ENCODE measurements around the gene TBC1D2.

TBC1D2 gene

DNA sequence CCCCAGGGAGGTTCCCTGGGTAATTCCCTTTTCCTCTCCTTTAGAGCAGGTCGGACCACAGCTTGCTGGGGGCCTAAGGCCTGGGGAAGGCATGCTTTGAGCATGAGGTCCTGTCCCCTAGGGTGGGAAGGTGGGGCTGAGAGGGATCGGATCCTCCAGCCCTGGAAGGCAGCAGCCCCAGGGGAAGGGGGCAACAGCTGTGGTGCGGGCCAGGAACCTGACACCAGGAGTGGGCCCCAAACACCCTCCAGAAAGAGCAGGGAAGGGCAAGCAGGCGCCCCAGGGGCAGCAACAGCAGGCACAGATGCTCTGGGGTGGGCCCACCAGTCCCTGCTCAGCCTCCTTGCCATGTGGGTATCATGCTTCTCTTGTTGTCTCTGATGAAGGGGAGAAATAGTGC, 59.8 kb downstream of the TBC1D2 start:
- Histone ChIP-seq H3K9me3 (ENCODE audit: insufficient read depth, low read depth, low read length) (no peaks in the 10 kb centered on the region), H3K36me3 (ENCODE audit: insufficient read depth, low read depth, low read length) (no peaks in the 10 kb centered on the region), H3K4me3 (ENCODE audit: low read length) (no peak overlapping the region), H3K9ac (ENCODE audit: low read depth, low read length) (no peak overlapping the region), H3K27me3 (ENCODE audit: insufficient read depth, low read length) (peaks cover 13% of the 10 kb centered on the region; the same call in 1 of the 2 replicates), H3K27ac (ENCODE audit: low read length) (no peak overlapping the region), H3K4me1 (ENCODE audit: insufficient read depth, low read length) (peaks cover 17% of the 10 kb centered on the region)

GRCh38 chr9:98193336-98193944, 62.0 kb downstream of the TBC1D2 start:
- H3K27ac ChIP-seq (ENCODE audit: low read length) = no peak overlapping the region

GRCh38 chr9:98192503-98193335, 62.7 kb downstream of the TBC1D2 start, which contains the start of gene CORO2A:
Gene CORO2A (minus strand): TSS chr9:98192637. CDS start chr9:98157660, 34,977 bp downstream.
- Histone ChIP-seq H3K36me3 (ENCODE audit: insufficient read depth, low read depth, low read length) (no peaks in the 10 kb centered on the region), H3K4me1 (ENCODE audit: insufficient read depth, low read length) (peaks cover 10% of the 10 kb centered on the region), H3K4me3 (ENCODE audit: low read length) (peak within 1 kb of the TSS; percentile 77), H3K27ac (ENCODE audit: low read length) (no peak within 1 kb of the TSS), H3K9ac (ENCODE audit: low read depth, low read length) (peak within 1 kb of the TSS; percentile 65; the same call in 1 of the 2 replicates), H3K27me3 (ENCODE audit: insufficient read depth, low read length) (peaks cover 13% of the 10 kb centered on the region; the same call in 1 of the 2 replicates), H3K9me3 (ENCODE audit: insufficient read depth, low read depth, low read length) (no peaks in the 10 kb centered on the region)

More at GRCh38 chr9:98193336-98193944, 62.0 kb downstream of the TBC1D2 start:
- Histone ChIP-seq H3K27me3 (ENCODE audit: insufficient read depth, low read length) (peaks cover 13% of the 10 kb centered on the region; the same call in 1 of the 2 replicates), H3K4me1 (ENCODE audit: insufficient read depth, low read length) (peaks cover 10% of the 10 kb centered on the region), H3K9ac (ENCODE audit: low read depth, low read length) (0 out of 2 replicates have a peak overlapping the region, but pooled peaks have one; percentile 59), H3K9me3 (ENCODE audit: insufficient read depth, low read depth, low read length) (no peaks in the 10 kb centered on the region), H3K4me3 (ENCODE audit: low read length) (peak overlapping the region; percentile 77), H3K36me3 (ENCODE audit: insufficient read depth, low read depth, low read length) (no peaks in the 10 kb centered on the region)

DNA sequence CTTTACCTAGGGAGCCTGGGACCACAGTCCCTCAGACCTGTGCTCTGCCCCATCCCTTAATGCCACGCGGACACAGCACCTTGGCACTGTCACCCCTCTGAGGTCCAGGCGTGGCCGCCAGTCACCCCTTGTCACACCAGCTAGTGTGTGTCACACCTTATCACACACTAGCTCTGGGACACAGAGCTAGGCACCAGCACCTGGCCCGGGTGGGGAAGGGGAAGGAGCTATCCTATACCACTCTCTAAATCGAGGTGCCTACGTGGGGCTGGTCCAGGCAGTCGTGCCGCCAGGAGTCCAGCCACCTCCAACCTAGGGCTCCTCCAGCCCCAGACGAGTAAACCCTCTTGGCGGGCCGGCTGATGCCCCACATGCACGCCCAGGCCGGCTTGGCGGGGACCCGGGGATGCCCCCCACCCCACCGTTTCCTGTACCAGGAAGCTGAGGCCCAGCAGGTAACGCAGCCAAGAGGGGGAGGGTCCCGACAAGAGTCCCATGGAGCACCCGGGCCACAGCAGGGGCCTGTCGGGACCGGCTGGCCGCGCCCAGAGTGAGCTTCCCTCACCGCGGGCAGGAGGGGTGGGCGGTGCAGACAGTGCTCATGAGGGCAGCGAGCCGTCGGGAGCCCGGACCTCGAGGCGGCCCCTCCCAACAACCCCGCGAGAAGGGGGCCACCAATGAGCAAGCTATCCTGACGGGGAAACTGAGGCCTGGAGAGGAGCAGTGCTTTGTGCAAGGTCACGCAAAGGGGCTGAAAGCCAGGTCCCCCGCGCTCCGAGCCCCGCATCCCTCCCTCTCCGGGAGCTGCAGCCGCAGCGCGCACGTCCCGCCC, 63.6 kb downstream of the TBC1D2 start:
- H3K27me3 ChIP-seq (ENCODE audit: insufficient read depth, low read length) = peaks cover 13% of the 10 kb centered on the region; the same call in 1 of the 2 replicates
- no peaks in the 10 kb centered on the region for H3K36me3 ChIP-seq (ENCODE audit: insufficient read depth, low read depth, low read length)
- H3K27ac ChIP-seq (ENCODE audit: low read length) = no peak overlapping the region
- H3K9me3 ChIP-seq (ENCODE audit: insufficient read depth, low read depth, low read length) = no peaks in the 10 kb centered on the region
- H3K4me1 ChIP-seq (ENCODE audit: insufficient read depth, low read length) = peaks cover 10% of the 10 kb centered on the region
- H3K9ac ChIP-seq (ENCODE audit: low read depth, low read length) = peak overlapping the region; percentile 65; the same call in 1 of the 2 replicates
- H3K4me3 ChIP-seq (ENCODE audit: low read length) = peak overlapping the region; percentile 77

DNA sequence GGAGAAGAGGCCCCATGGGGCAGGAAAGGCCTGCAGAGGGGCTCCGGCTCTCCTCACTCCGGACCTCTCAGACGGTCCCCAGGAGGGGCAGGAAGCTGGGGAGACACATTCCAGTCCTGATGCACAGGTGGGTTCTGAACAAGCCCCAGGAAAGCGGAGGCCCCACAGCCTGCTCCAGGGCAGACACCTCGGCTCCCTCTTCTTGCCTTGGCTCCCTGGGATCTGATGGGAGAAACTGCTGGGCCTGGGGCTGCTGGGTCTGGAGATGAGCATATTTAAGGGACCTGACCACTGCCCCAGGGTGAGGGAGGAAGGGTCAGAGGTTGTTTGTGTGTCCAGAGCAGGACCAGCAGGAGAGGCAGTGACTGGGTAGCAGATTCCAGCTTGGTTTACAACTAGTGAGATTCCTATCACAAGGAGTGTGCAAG, 64.3 kb downstream of the TBC1D2 start:
- Histone ChIP-seq H3K27ac (ENCODE audit: low read length) (no peak overlapping the region), H3K9me3 (ENCODE audit: insufficient read depth, low read depth, low read length) (no peaks in the 10 kb centered on the region), H3K27me3 (ENCODE audit: insufficient read depth, low read length) (peaks cover 13% of the 10 kb centered on the region; the same call in 1 of the 2 replicates), H3K4me3 (ENCODE audit: low read length) (peak overlapping the region; percentile 77), H3K9ac (ENCODE audit: low read depth, low read length) (peak overlapping the region; percentile 65; the same call in 1 of the 2 replicates), H3K4me1 (ENCODE audit: insufficient read depth, low read length) (peaks cover 10% of the 10 kb centered on the region), H3K36me3 (ENCODE audit: insufficient read depth, low read depth, low read length) (no peaks in the 10 kb centered on the region)

GRCh38 chr9:98190757-98191105, 64.7 kb downstream of the TBC1D2 start:
- Histone ChIP-seq H3K4me3 (ENCODE audit: low read length) (no peak overlapping the region), H3K27me3 (ENCODE audit: insufficient read depth, low read length) (peaks cover 13% of the 10 kb centered on the region; the same call in 1 of the 2 replicates), H3K9ac (ENCODE audit: low read depth, low read length) (no peak overlapping the region), H3K27ac (ENCODE audit: low read length) (no peak overlapping the region), H3K36me3 (ENCODE audit: insufficient read depth, low read depth, low read length) (no peaks in the 10 kb centered on the region), H3K9me3 (ENCODE audit: insufficient read depth, low read depth, low read length) (no peaks in the 10 kb centered on the region), H3K4me1 (ENCODE audit: insufficient read depth, low read length) (peaks cover 10% of the 10 kb centered on the region)

GRCh38 chr9:98189412-98189811, 66.0 kb downstream of the TBC1D2 start:
- H3K27ac ChIP-seq (ENCODE audit: low read length) = no peak overlapping the region
- H3K27me3 ChIP-seq (ENCODE audit: insufficient read depth, low read length) = peaks cover 13% of the 10 kb centered on the region; the same call in 1 of the 2 replicates
- no peaks in the 10 kb centered on the region for H3K36me3 ChIP-seq (ENCODE audit: insufficient read depth, low read depth, low read length)
- H3K9me3 ChIP-seq (ENCODE audit: insufficient read depth, low read depth, low read length) = no peaks in the 10 kb centered on the region
- H3K9ac ChIP-seq (ENCODE audit: low read depth, low read length) = no peak overlapping the region
- no peak overlapping the region for H3K4me3 ChIP-seq (ENCODE audit: low read length)
- H3K4me1 ChIP-seq (ENCODE audit: insufficient read depth, low read length) = peaks cover 10% of the 10 kb centered on the region

GRCh38 chr9:98187926-98188325, 67.5 kb downstream of the TBC1D2 start:
- Histone ChIP-seq H3K27ac (ENCODE audit: low read length) (no peak overlapping the region), H3K9me3 (ENCODE audit: insufficient read depth, low read depth, low read length) (no peaks in the 10 kb centered on the region), H3K4me1 (ENCODE audit: insufficient read depth, low read length) (peaks cover 6% of the 10 kb centered on the region; the same call in 1 of the 2 replicates), H3K36me3 (ENCODE audit: insufficient read depth, low read depth, low read length) (no peaks in the 10 kb centered on the region), H3K27me3 (ENCODE audit: insufficient read depth, low read length) (peaks cover 13% of the 10 kb centered on the region; the same call in 1 of the 2 replicates), H3K9ac (ENCODE audit: low read depth, low read length) (no peak overlapping the region), H3K4me3 (ENCODE audit: low read length) (no peak overlapping the region)

DNA sequence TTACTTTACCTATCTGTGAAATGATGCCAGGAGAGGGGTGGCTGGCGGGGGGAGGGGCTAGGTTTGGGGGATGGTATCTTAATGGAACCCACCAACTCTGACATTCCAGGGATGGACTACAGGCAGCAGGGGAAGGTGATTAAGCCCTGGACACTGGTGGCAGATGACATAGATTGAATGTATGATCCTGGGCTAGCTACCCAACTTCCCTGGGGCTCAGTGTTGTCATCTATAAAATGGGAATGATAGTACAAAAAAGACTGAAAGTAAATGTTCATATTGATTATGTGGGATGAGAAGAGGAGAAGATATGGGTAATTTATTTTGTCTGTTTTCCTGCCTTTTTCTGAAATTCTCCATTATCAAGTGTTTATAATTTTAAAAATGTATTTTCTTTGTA, 69.2 kb downstream of the TBC1D2 start:
- Histone ChIP-seq H3K36me3 (ENCODE audit: insufficient read depth, low read depth, low read length) (no peaks in the 10 kb centered on the region), H3K9ac (ENCODE audit: low read depth, low read length) (no peak overlapping the region), H3K4me3 (ENCODE audit: low read length) (no peak overlapping the region), H3K27me3 (ENCODE audit: insufficient read depth, low read length) (peaks cover 2% of the 10 kb centered on the region; the same call in 1 of the 2 replicates), H3K9me3 (ENCODE audit: insufficient read depth, low read depth, low read length) (no peaks in the 10 kb centered on the region), H3K27ac (ENCODE audit: low read length) (no peak overlapping the region), H3K4me1 (ENCODE audit: insufficient read depth, low read length) (peaks cover 5% of the 10 kb centered on the region; the same call in 1 of the 2 replicates)

- Histone ChIP-seq H3K9me3 (ENCODE audit: insufficient read depth, low read depth, low read length) (no peaks in the 10 kb centered on the region), H3K27ac (ENCODE audit: low read length) (no peak overlapping the region), H3K9ac (ENCODE audit: low read depth, low read length) (no peak overlapping the region), H3K4me3 (ENCODE audit: low read length) (no peak overlapping the region), H3K36me3 (ENCODE audit: insufficient read depth, low read depth, low read length) (no peaks in the 10 kb centered on the region), H3K27me3 (ENCODE audit: insufficient read depth, low read length) (no peaks in the 10 kb centered on the region), H3K4me1 (ENCODE audit: insufficient read depth, low read length) (no peaks in the 10 kb centered on the region)
These were observed 69.8 kb downstream of the TBC1D2 start for GRCh38 chr9:98185611-98186171.

GRCh38 chr9:98185021-98185567, 70.4 kb downstream of the TBC1D2 start:
- Histone ChIP-seq H3K27ac (ENCODE audit: low read length) (no peak overlapping the region), H3K9me3 (ENCODE audit: insufficient read depth, low read depth, low read length) (no peaks in the 10 kb centered on the region), H3K4me1 (ENCODE audit: insufficient read depth, low read length) (no peaks in the 10 kb centered on the region), H3K9ac (ENCODE audit: low read depth, low read length) (no peak overlapping the region), H3K27me3 (ENCODE audit: insufficient read depth, low read length) (no peaks in the 10 kb centered on the region), H3K36me3 (ENCODE audit: insufficient read depth, low read depth, low read length) (no peaks in the 10 kb centered on the region), H3K4me3 (ENCODE audit: low read length) (no peak overlapping the region)

Measured in iPS-20b (cell line).